Measurements from ENCODE around the gene CHD1. TPM values are rescaled to one million over a fixed set of nuclear protein-coding genes. Genes with fewer than 3 reads are reported as not detected.

CHD1 gene
- polyA plus RNA-seq, 4 donors, result 51.1 to 72.0 (median 68.1) TPM

DNA sequence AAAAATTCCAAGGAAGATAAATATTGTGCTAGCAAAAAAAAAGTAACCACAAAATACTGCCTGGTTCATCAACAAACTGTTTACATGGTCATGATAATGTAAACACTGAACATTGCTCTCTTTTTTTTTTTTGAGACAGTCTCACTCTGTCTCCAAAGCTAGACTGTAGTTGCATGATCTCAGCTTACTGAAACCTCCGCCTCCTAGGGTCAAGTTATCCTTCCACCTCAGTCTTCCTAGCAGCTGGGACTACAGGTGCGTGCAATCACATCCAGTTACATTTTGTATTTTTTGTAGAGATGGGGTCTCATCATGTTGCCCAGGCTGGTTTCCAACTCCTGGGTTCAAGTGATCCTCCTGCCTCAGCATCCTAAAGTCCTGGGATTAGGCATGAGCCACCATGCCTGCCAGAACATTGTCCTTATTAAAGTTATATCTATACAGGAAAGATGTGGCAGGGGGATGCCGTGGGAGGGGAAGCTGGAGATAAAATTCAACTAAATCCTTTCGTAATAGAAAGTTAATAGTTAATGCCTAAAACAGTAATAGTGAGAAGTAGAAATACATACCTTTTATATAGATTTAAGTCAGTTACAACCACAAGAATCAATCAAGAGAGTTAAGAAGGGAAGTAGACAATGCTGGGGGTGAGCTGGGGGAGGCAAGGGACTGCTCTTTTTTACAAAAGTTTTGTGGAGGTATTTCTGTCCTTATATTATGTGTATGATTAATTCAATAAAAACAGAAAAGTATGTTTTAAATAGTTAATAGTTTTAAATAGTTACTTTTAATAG is 103.0 kb downstream of the CHD1 start:
- DNase-seq (ENCODE audit: low read depth in 4 of 4, low spot score in 3 of 4), result no peak

DNA sequence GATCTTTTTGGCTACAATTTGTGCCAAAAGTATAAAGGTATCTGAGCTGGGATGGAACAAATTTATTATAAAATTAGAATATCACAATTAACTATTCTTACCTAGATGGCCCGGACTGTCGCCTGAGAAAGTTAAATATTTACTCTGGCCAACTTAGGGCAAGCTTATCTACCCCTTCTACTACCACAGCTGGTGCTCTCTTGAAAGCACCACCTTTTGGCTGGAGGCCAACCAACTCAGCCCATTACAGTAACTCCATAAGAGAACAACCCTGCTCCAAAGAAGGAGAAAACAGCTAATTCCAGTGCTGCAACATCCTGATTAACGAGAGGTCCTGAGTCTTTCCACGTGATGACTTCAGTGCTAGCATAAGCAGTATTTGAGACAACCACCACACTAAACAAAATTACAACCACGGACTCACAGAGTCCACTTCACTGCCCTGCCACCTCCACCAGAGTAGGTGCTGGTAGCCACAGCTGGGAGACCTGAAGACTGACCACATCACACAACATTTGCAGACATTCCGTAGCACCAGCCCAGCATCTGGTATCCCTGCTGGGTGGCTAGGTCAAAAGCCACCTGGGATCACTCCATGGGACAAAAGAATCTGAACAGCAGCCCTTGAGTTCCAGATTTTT is 112.1 kb downstream of the CHD1 start:
- DNase-seq (ENCODE audit: low read depth in 4 of 4, low spot score in 3 of 4), result no peak

GRCh38 chr5:98813755-98814154 is 115.1 kb downstream of the CHD1 start:
- DNase-seq (ENCODE audit: low read depth in 4 of 4, low spot score in 3 of 4), result no peak

DNA sequence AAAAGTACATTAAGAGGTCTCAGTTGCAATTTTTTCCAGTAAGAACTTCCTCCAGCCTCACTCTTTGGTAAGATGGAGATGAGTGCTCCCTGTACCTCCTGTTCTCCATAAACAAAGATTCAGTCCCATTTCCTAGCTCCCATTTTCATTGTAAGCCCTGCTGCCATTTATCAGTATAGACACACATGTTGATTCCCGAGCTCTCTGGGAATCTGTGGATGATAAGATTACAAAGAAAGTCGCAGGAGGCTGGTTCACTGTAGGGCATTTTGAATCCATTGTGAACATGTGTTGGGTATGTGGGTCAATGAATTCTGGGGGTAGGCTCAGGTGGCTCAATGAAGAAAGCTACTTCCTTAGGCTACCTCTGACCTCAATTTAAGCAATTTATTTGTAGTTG is 118.6 kb downstream of the CHD1 start:
- DNase-seq (ENCODE audit: low read depth in 4 of 4, low spot score in 3 of 4), result no peak

DNA sequence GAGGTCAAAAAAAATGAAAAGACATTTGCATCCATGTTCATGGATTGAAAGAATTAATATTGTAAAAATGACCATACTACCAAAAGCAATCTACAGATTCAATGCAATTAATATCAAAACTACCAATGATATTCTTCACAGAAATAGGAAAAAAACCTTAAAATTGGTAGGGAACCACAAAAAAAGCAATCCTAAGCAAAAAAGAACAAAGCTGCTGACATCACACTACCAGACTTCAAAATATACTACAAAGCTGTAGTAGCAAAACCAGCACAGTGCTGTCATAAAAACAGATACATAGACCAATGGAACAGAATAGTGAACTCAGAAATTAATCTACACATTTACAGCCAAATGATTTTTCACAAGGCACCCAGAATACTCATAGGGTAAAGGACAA is 121.0 kb downstream of the CHD1 start:
- no peak for DNase-seq (ENCODE audit: low read depth in 4 of 4, low spot score in 3 of 4)

GRCh38 chr5:98805070-98805469 is 123.7 kb downstream of the CHD1 start:
- DNase-seq (ENCODE audit: low read depth in 4 of 4, low spot score in 3 of 4), result no peak

DNA sequence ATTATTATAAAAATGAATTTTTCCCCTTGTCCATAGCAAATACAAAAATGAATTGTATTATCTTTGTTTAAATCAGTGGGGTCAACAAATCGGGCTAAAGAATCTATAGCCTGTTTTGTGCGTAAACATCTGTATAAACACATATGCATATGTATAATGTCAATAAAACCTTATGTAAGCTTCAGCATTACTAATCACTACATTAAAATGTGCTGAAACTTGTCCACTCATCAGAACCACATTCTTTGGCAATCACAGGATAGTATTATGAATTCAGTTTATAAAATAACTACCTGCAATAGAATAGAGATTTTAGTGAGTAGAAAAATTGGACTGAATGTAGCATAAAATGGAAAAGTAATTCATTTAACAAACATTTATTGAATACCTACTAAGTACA is 124.7 kb downstream of the CHD1 start:
- no peak for DNase-seq (ENCODE audit: low read depth in 4 of 4, low spot score in 3 of 4)

Other genes starting within 250 kb of the CHD1 start
- gene RGMB, start 155.3 kb downstream of the CHD1 start, polyA plus RNA-seq (ENCODE audit: insufficient read length in 4 of 4), result 10 to 100 TPM; 14.9 to 18.4 (median 16.0) TPM

All from right renal pelvis (tissue), 4 donors.